B cell (primary cell): ENCODE measurements around the gene SLC5A10.

Source experiments
- EZH2 ChIP-seq: IDR thresholded peaks from 2 replicates; pipeline ENCODE4 v1.6.1; 2012; ENCODE audit warnings: borderline replicate concordance, low read depth, mild to moderate bottlenecking, moderate library complexity, low read length; ENCODE audit not compliant: insufficient read depth, poor library complexity, severe bottlenecking
- TF ChIP-seq, protein P1 (sequence below): fragments of 200-600 bp; IDR thresholded peaks from one replicate; pipeline ENCODE4 v1.8.0; 2022; ENCODE audit warnings: antibody characterized with exemption, mild to moderate bottlenecking

DNA sequence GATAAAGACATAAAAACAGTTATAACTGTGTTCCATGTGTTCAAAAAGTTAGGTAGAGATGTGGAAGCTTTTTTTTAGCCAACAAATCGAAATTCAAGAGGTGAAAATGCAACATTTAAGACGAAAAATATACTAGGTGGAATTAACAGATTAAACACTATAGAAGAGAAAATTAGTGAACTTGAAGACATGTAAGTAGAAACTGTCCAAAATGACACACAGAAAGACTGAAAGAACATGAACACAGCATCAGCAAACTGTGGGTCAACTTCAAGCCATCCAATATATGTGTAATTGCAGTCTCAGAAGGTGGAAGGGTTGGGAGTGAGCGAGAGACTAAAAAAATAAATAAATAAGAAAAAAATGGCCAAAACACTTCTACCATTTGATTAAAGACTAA, 43.3 kb downstream of the SLC5A10 start:
- TF ChIP-seq, protein P1, sequence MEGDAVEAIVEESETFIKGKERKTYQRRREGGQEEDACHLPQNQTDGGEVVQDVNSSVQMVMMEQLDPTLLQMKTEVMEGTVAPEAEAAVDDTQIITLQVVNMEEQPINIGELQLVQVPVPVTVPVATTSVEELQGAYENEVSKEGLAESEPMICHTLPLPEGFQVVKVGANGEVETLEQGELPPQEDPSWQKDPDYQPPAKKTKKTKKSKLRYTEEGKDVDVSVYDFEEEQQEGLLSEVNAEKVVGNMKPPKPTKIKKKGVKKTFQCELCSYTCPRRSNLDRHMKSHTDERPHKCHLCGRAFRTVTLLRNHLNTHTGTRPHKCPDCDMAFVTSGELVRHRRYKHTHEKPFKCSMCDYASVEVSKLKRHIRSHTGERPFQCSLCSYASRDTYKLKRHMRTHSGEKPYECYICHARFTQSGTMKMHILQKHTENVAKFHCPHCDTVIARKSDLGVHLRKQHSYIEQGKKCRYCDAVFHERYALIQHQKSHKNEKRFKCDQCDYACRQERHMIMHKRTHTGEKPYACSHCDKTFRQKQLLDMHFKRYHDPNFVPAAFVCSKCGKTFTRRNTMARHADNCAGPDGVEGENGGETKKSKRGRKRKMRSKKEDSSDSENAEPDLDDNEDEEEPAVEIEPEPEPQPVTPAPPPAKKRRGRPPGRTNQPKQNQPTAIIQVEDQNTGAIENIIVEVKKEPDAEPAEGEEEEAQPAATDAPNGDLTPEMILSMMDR, result no peak
- no peak for TF ChIP-seq EZH2
